ENCODE data around the gene EGLN3. TPM values are rescaled to one million over a fixed set of nuclear protein-coding genes. Genes with fewer than 3 reads are reported as not detected.

Gene EGLN3
- 3.2 and 7.1 TPM in 2 replicates for total RNA-seq

GRCh38 chr14:33950320-33951182, at the start of gene EGLN3:
Gene EGLN3, minus strand, starts transcription at chr14:33951074. Its CDS starts 322 bp downstream, at chr14:33950752.

Data from epithelial cell of alveolus of lung (primary cell).